IMR-90 (cell line): ENCODE results near the gene DAAM1. TPM values are rescaled to one million over a fixed set of nuclear protein-coding genes. Genes with fewer than 3 reads are reported as not detected.
A peak's percentile ranks its signal among the peaks of the same experiment; 100 is the strongest.

Source experiments
- ATAC-seq: fragments of 200-7000 bp; cut with Tn5 transposase; 2 replicates; pipeline ENCODE4 v1.9.1; 2020; ENCODE audit warnings: low read depth, mild to moderate bottlenecking, moderate library complexity
- BruUV-seq: library from RNA; stranded (reverse); fragments of 400-500 nt; replicated peaks from 2 replicates; lab custom pipeline; 2021; lab: Mats Ljungman, UMichigan
- CTCF ChIA-PET: fragments of 300-600 bp; formaldehyde crosslinking; extraction: SDS; loops from one replicate; lab custom pipeline; 2021; ENCODE audit warnings: antibody characterized with exemption; lab: Yijun Ruan, JAX
- POLR2A ChIA-PET: fragments of 300-600 bp; sonication (Branson Sonifier 250); formaldehyde crosslinking; loops from one replicate; lab custom pipeline; 2022; ENCODE audit warnings: antibody characterized with exemption; ENCODE audit not compliant: unreplicated experiment; lab: Charles Lee
- DNase-seq: peaks from one replicate; pipeline ENCODE4 v3.0.0; 2013
- H2AFZ ChIP-seq: replicated peaks from 2 replicates; pipeline ENCODE3; 2013; ENCODE audit warnings: low read length, mild to moderate bottlenecking; ENCODE audit not compliant: poor library complexity
- H2AK5ac ChIP-seq: 2 replicates; pipeline ENCODE4 v1.6.1; 2013; ENCODE audit warnings: low read depth, low read length, inconsistent platforms
- H2AK9ac ChIP-seq: replicated peaks from 2 replicates; pipeline ENCODE3; 2013; ENCODE audit warnings: mild to moderate bottlenecking, low read depth, low read length, moderate library complexity; ENCODE audit not compliant: poor library complexity
- H2BK120ac ChIP-seq: 2 replicates; pipeline ENCODE4 v1.6.1; 2013; ENCODE audit warnings: low read depth, low read length, inconsistent platforms
- H2BK15ac ChIP-seq: 3 replicates; pipeline ENCODE4 v1.6.1; 2013; ENCODE audit warnings: low read depth, low read length, inconsistent platforms
- H2BK20ac ChIP-seq: 2 replicates; pipeline ENCODE4 v1.6.1; 2013; ENCODE audit warnings: low read depth, mild to moderate bottlenecking, inconsistent platforms, low read length, moderate library complexity
- H2BK5ac ChIP-seq: 2 replicates; pipeline ENCODE4 v1.6.1; 2013; ENCODE audit warnings: mild to moderate bottlenecking, low read depth, low read length, inconsistent platforms; ENCODE audit not compliant: poor library complexity, severe bottlenecking
- H3K14ac ChIP-seq: replicated peaks from 2 replicates; pipeline ENCODE4 v1.6.1; 2013; ENCODE audit warnings: low read depth, low read length, inconsistent platforms
- H3K18ac ChIP-seq: 2 replicates; pipeline ENCODE4 v1.6.1; 2013; ENCODE audit warnings: low read depth, low read length, control low read depth
- H3K23ac ChIP-seq: 2 replicates; pipeline ENCODE4 v1.6.1; 2013; ENCODE audit warnings: low read depth, low read length, inconsistent platforms
- H3K27ac ChIP-seq: 2 replicates; pipeline ENCODE4 v1.5.1; 2013; ENCODE audit warnings: mild to moderate bottlenecking, control low read depth, low read length; ENCODE audit not compliant: insufficient read depth
- H3K27me3 ChIP-seq: 2 replicates; pipeline ENCODE4 v1.6.1; 2013; ENCODE audit warnings: low read length; ENCODE audit not compliant: control insufficient read depth, insufficient read depth
- H3K36me3 ChIP-seq: 2 replicates; pipeline ENCODE4 v1.6.1; 2013; ENCODE audit warnings: low read length, mixed read lengths; ENCODE audit not compliant: control insufficient read depth, insufficient read depth
- H3K4ac ChIP-seq: 2 replicates; pipeline ENCODE4 v1.6.1; 2013; ENCODE audit warnings: low read depth, low read length, inconsistent platforms
- H3K4me1 ChIP-seq: 2 replicates; pipeline ENCODE4 v1.6.1; 2013; ENCODE audit warnings: low read length, mixed read lengths; ENCODE audit not compliant: control insufficient read depth, insufficient read depth
- H3K4me2 ChIP-seq: 2 replicates; pipeline ENCODE4 v1.6.1; 2013; ENCODE audit warnings: low read depth, mild to moderate bottlenecking, control low read depth, low read length, moderate library complexity
- H3K4me3 ChIP-seq: 2 replicates; pipeline ENCODE4 v1.5.1; 2013; ENCODE audit warnings: low read depth, mild to moderate bottlenecking, control low read depth, low read length, moderate library complexity; ENCODE audit not compliant: insufficient read depth
- H3K56ac ChIP-seq: 2 replicates; pipeline ENCODE4 v1.6.1; 2013; ENCODE audit warnings: low read length, inconsistent platforms; ENCODE audit not compliant: insufficient read depth; ENCODE audit errors: extremely low read depth
- H3K79me1 ChIP-seq, 2 experiments: 2 replicates each; pipeline ENCODE4 v1.6.1; 2013; ENCODE audit warnings: low read length in 2 of 2, inconsistent platforms in 1 of 2, low read depth in 1 of 2
- H3K9ac ChIP-seq: 2 replicates; pipeline ENCODE4 v1.6.1; 2013; ENCODE audit warnings: low read depth, low read length, control low read depth
- H3K9me1 ChIP-seq: 2 replicates; pipeline ENCODE4 v1.6.1; 2013; ENCODE audit warnings: low read length, inconsistent platforms; ENCODE audit not compliant: insufficient read depth
- H3K9me3 ChIP-seq: 2 replicates; pipeline ENCODE4 v1.6.1; 2013; ENCODE audit warnings: low read length; ENCODE audit not compliant: control insufficient read depth, insufficient read depth
- H4K20me1 ChIP-seq: 2 replicates; pipeline ENCODE4 v1.6.1; 2013; ENCODE audit warnings: low read length, inconsistent platforms; ENCODE audit not compliant: insufficient read depth
- H4K5ac ChIP-seq: 2 replicates; pipeline ENCODE4 v1.6.1; 2013; ENCODE audit warnings: mild to moderate bottlenecking, low read depth, low read length, control low read depth
- H4K8ac ChIP-seq, 2 experiments: 2 replicates each; pipeline ENCODE4 v1.6.1; 2013; ENCODE audit warnings: low read depth in 2 of 2, low read length in 2 of 2, control low read depth in 1 of 2, inconsistent platforms in 1 of 2
- H4K91ac ChIP-seq: 2 replicates; pipeline ENCODE4 v1.6.1; 2013; ENCODE audit warnings: low read depth, low read length, inconsistent platforms; ENCODE audit not compliant: insufficient read depth
- BHLHE40 ChIP-seq: fragments of 150-350 bp; IDR thresholded peaks from 2 replicates; pipeline ENCODE4 v1.6.1; 2016; ENCODE audit warnings: mild to moderate bottlenecking, low read depth, low read length
- CEBPB ChIP-seq: IDR thresholded peaks from 2 replicates; pipeline ENCODE4 v1.6.1; 2012; ENCODE audit warnings: low read depth, low read length, improper control_type of control experiment
- CHD1 ChIP-seq: IDR thresholded peaks from 2 replicates; pipeline ENCODE4 v1.6.1; 2012; ENCODE audit warnings: low read depth, low read length, improper control_type of control experiment
- CTCF ChIP-seq: conservative IDR thresholded peaks from 2 replicates; pipeline ENCODE4 v1.5.1; 2012; ENCODE audit warnings: mild to moderate bottlenecking, low read depth, low read length, improper control_type of control experiment
- FOS ChIP-seq: fragments of 150-350 bp; IDR thresholded peaks from 2 replicates; pipeline ENCODE4 v1.6.1; 2016; ENCODE audit warnings: low read depth, low read length
- MAFK ChIP-seq: IDR thresholded peaks from 2 replicates; pipeline ENCODE4 v1.6.1; 2012; ENCODE audit warnings: low read depth, low read length, improper control_type of control experiment
- MAZ ChIP-seq: IDR thresholded peaks from 2 replicates; pipeline ENCODE4 v1.6.1; 2012; ENCODE audit warnings: low read depth, mild to moderate bottlenecking, low read length, improper control_type of control experiment, moderate library complexity, borderline replicate concordance
- NFE2L2 ChIP-seq: fragments of 150-350 bp; IDR thresholded peaks from 2 replicates; pipeline ENCODE4 v1.6.1; 2016; ENCODE audit warnings: low read depth, mild to moderate bottlenecking, low read length
- RAD21 ChIP-seq: IDR thresholded peaks from 2 replicates; pipeline ENCODE4 v1.6.1; 2012; ENCODE audit warnings: low read length, improper control_type of control experiment
- RCOR1 ChIP-seq: IDR thresholded peaks from 2 replicates; pipeline ENCODE4 v1.6.1; 2012; ENCODE audit warnings: mild to moderate bottlenecking, low read length, improper control_type of control experiment; ENCODE audit not compliant: insufficient replicate concordance
- RFX5 ChIP-seq: IDR thresholded peaks from 2 replicates; pipeline ENCODE4 v1.8.0; 2012; ENCODE audit warnings: low read depth, mild to moderate bottlenecking, low read length, moderate library complexity
- SMC3 ChIP-seq: fragments of 150-350 bp; IDR thresholded peaks from 2 replicates; pipeline ENCODE4 v1.6.1; 2016; ENCODE audit warnings: low read depth, mild to moderate bottlenecking, antibody characterized with exemption, low read length, moderate library complexity
- USF2 ChIP-seq: fragments of 150-350 bp; IDR thresholded peaks from 2 replicates; pipeline ENCODE4 v1.6.1; 2017; ENCODE audit warnings: mild to moderate bottlenecking, antibody characterized with exemption, low read length, low read depth
- WGBS, 2 experiments: methylation state at CpG; one replicate each; pipeline versions ENCODE4 v1.1.5 to v1.1.7; 2013; ENCODE audit warnings: missing lambda C conversion rate in 2 of 2; ENCODE audit not compliant: insufficient read length in 1 of 2; ENCODE audit errors: extremely low coverage in 2 of 2; 5-methylcytosine and 5-hydroxymethylcytosine counted together
- dilution Hi-C: fragments of 300-500 bp; cut with HindIII; formaldehyde crosslinking; loops from one replicate; pipeline ENCODE4 v1.14.3; 2018; ENCODE audit warnings: low sequenced_read_pairs; ENCODE audit not compliant: unreplicated experiment
- in situ Hi-C: fragments of 300-500 bp; cut with MboI; formaldehyde crosslinking; loops from 3 replicates; pipeline ENCODE4 v1.14.3; 2019; ENCODE audit warnings: low sequenced_read_pairs, inconsistent platforms, mixed read lengths
- intact Hi-C: fragments of 100-400 bp; cut with micrococcal nuclease; formaldehyde crosslinking; loops from 2 replicates; pipeline ENCODE4 v1.10.0; 2022
- polyA plus RNA-seq, 3 experiments: library from polyadenylated mRNA; depleted of rRNA; stranded (reverse); fragments of >200 nt; gene quantifications; 2 replicates each; pipeline ENCODE4 v1.2.3, GENCODE V29; 2012; ENCODE audit warnings: low replicate concordance in 1 of 3
- total RNA-seq: library from RNA; depleted of rRNA; stranded (reverse); fragments of >200 nt; gene quantifications from 2 replicates; pipeline ENCODE4 v1.2.3, GENCODE V29; 2012

Gene DAAM1
- total and polyA plus RNA-seq, 2 of the 4 experiments (the other 2 are of a cell fraction), result 4.8 to 5.4 TPM

- Histone ChIP-seq H2AK9ac (no peak overlapping the region), H3K4me3 (peak overlapping the region; percentile 93), H3K56ac (0 out of 2 replicates have a peak overlapping the region, but pooled peaks have one; percentile 0), H3K79me1 (peaks cover 17 to 29% of the 10 kb centered on the region in 2 experiments), H3K4ac (peak overlapping the region; percentile 78), H3K27me3 (peaks cover 4% of the 10 kb centered on the region), H3K23ac (peak overlapping the region; percentile 57), H2BK5ac (peak overlapping the region; percentile 20), H3K9me1 (peaks cover 3% of the 10 kb centered on the region; the same call in 1 of the 2 replicates), H2BK120ac (peak overlapping the region; percentile 73; the same call in 1 of the 2 replicates), H2AK5ac (no peak overlapping the region), H4K8ac (peak overlapping the region; percentile 19 to 53; a peak in 1 of 4 replicates), H4K20me1 (no peaks in the 10 kb centered on the region), H3K4me1 (peaks cover 4% of the 10 kb centered on the region), H4K91ac (peak overlapping the region; percentile 59; the same call in 1 of the 2 replicates), H2BK15ac (no peak overlapping the region), H2AFZ (peak overlapping the region; percentile 99), H3K18ac (peak overlapping the region; percentile 52; the same call in 1 of the 2 replicates), H3K27ac (peak overlapping the region; percentile 71), H3K9ac (peak overlapping the region; percentile 73), H2BK20ac (peak overlapping the region; percentile 54; the same call in 1 of the 2 replicates), H3K14ac (peak overlapping the region; percentile 62; the same call in 1 of the 2 replicates), H3K4me2 (peak overlapping the region; percentile 93), H3K9me3 (no peaks in the 10 kb centered on the region), H4K5ac (peak overlapping the region; percentile 33; the same call in 1 of the 2 replicates), H3K36me3 (no peaks in the 10 kb centered on the region)
- BruUV-seq, result no TSS peak
- ChIA-PET POLR2A (interaction anchor here (0.6 kb wide), 1 partner anchor 49 kb away, joined by 3 read pairs; no protein-coding TSS in a partner anchor), CTCF (interaction anchor here (0.7 to 1.3 kb wide), 4 partner anchors 16 to 240 kb away, joined by 3 to 4 read pairs (median 3); no protein-coding TSS in a partner anchor)
- in situ Hi-C loops (no loop called here), intact Hi-C loops (loop anchor here (2.0 to 5.0 kb wide), 4 partner anchors 61 to 249 kb away; no protein-coding TSS in a partner anchor), dilution Hi-C loops (no loop called here)
- DNase-seq (peak; percentile 91), ATAC-seq (peak; percentile 57)
- WGBS, 2 experiments, result 0% methylated on average over 5 of the region's 25 CpGs; no CpG with 5 or more reads in 1 of the 2 experiments
- no peak for TF ChIP-seq MAFK
- TF ChIP-seq USF2, result no peak
- no peak for TF ChIP-seq BHLHE40
- TF ChIP-seq CHD1, result no peak
- TF ChIP-seq CEBPB, result no peak
- TF ChIP-seq CTCF, result no peak
- no peak for TF ChIP-seq RFX5
- peak; percentile 19; the same call in 1 of the 2 replicates for TF ChIP-seq RAD21
- no peak for TF ChIP-seq SMC3
- TF ChIP-seq MAZ, result no peak; the same call in 1 of the 2 replicates
- no peak for TF ChIP-seq RCOR1
- TF ChIP-seq FOS, result no peak
- TF ChIP-seq NFE2L2, result no peak
Observed at GRCh38 chr14:59189786-59190368, 1.4 kb downstream of the DAAM1 start.
